C4-2B (cell line): ENCODE results near the gene HOXB7.

Experiments
- ZFX ChIP-seq: fragments of 450-650 bp; IDR thresholded peaks from 2 replicates; pipeline ENCODE4 v1.6.1; 2017
- TF ChIP-seq, protein P1 (sequence below): fragments of 450-650 bp; conservative IDR thresholded peaks from 2 replicates; pipeline ENCODE4 v1.5.1; 2017; ENCODE audit warnings: mild to moderate bottlenecking

DNA sequence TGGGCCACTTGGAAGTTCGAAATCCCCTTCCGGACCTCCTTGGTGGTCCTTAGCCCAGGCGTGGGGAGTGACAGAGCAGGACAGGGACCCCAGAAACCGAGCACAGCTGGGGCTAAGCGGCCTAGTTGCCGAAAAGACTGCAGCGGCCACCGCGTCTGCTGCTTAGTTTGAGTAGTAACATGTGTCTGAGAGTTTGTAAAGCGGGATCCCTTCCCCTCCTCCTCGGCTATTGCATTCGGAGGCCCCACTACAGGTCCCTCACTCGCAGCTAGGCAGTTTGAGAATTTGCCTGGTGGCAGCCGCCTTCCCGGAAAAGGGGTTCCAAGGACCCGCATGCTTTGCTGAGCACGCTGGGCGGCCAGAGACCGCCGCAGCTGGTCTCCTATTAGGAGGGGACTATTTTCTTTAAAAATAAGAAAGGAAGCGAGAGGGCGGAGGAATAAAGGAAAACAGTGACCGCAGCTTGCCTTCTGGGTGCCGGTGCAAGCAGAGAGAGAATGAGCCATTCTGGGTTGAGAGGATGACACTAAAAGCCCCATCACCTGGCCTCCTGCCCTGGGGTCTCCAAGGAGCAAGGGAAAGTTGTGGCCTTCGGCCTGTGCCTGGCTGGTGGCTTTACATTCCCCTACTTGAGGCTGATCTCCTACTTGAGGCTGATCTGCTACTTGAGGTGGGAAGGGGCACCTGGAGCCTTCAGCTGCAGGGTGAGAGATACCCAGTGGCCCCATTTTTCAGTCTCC lies 16.1 kb downstream of the HOXB7 start:
- TF ChIP-seq, protein P1, sequence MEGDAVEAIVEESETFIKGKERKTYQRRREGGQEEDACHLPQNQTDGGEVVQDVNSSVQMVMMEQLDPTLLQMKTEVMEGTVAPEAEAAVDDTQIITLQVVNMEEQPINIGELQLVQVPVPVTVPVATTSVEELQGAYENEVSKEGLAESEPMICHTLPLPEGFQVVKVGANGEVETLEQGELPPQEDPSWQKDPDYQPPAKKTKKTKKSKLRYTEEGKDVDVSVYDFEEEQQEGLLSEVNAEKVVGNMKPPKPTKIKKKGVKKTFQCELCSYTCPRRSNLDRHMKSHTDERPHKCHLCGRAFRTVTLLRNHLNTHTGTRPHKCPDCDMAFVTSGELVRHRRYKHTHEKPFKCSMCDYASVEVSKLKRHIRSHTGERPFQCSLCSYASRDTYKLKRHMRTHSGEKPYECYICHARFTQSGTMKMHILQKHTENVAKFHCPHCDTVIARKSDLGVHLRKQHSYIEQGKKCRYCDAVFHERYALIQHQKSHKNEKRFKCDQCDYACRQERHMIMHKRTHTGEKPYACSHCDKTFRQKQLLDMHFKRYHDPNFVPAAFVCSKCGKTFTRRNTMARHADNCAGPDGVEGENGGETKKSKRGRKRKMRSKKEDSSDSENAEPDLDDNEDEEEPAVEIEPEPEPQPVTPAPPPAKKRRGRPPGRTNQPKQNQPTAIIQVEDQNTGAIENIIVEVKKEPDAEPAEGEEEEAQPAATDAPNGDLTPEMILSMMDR: no peak
- TF ChIP-seq ZFX: no peak
